ENCODE results near the gene KCTD17.

GRCh38 chr22:37109242-37109917 is 57.8 kb downstream of the KCTD17 start, which contains the start of gene TMPRSS6:
- TF ChIP-seq POLR2A (IDR thresholded peaks at IDR 0.05; ENCODE audit: low read depth) (no peak), CTCF (IDR thresholded peaks at IDR 0.05) (no peak)

Data from esophagus muscularis mucosa (tissue), 3 donors.